Osteoblast (primary cell): ENCODE measurements around the gene CXCL10. TPM values are rescaled to one million over a fixed set of nuclear protein-coding genes. Genes with fewer than 3 reads are reported as not detected.

Experiments
- DNase-seq: peaks from one replicate; pipeline ENCODE4 v3.0.0; 2011; ENCODE audit warnings: low spot score, mixed read lengths; ENCODE audit not compliant: insufficient read length; ENCODE audit errors: missing footprints
- H2AFZ ChIP-seq: 2 replicates; pipeline ENCODE4 v1.6.0; 2011; ENCODE audit warnings: mild to moderate bottlenecking, low read length
- H3K27ac ChIP-seq: 2 replicates; pipeline ENCODE4 v1.5.1; 2011; ENCODE audit warnings: mild to moderate bottlenecking, low read depth, low read length, moderate library complexity
- H3K27me3 ChIP-seq: 2 replicates; pipeline ENCODE4 v1.6.0; 2012; ENCODE audit warnings: mild to moderate bottlenecking, control low read depth, inconsistent platforms, low read length, moderate library complexity; ENCODE audit not compliant: insufficient read depth
- H3K36me3 ChIP-seq: 2 replicates; pipeline ENCODE4 v1.5.1; 2011; ENCODE audit warnings: mild to moderate bottlenecking, low read length, control low read depth, moderate library complexity; ENCODE audit not compliant: insufficient read depth
- H3K4me1 ChIP-seq: 2 replicates; pipeline ENCODE4 v1.5.1; 2011; ENCODE audit warnings: mild to moderate bottlenecking, low read length, control low read depth, moderate library complexity; ENCODE audit not compliant: insufficient read depth
- H3K4me2 ChIP-seq: 2 replicates; pipeline ENCODE4 v1.6.0; 2011; ENCODE audit warnings: mild to moderate bottlenecking, low read length; ENCODE audit not compliant: insufficient read depth
- H3K4me3 ChIP-seq: fragments of 200-600 bp; sonication (generic); 3 replicates; pipeline ENCODE4 v1.5.1; 2012; ENCODE audit warnings: mild to moderate bottlenecking, low read length, inconsistent platforms; ENCODE audit not compliant: insufficient read depth
- H3K79me2 ChIP-seq: 2 replicates; pipeline ENCODE4 v1.6.0; 2012; ENCODE audit warnings: mild to moderate bottlenecking, low read length, control low read depth, inconsistent platforms; ENCODE audit not compliant: insufficient read depth
- H3K9me3 ChIP-seq: 2 replicates; pipeline ENCODE4 v1.5.1; 2011; ENCODE audit warnings: low read depth, low read length, control low read depth
- H4K20me1 ChIP-seq: 2 replicates; pipeline ENCODE4 v1.6.0; 2012; ENCODE audit warnings: mild to moderate bottlenecking, low read length, control low read depth; ENCODE audit not compliant: insufficient read depth
- total RNA-seq: library from RNA; depleted of rRNA; stranded (reverse); fragments of >200 nt; gene quantifications from 2 replicates; pipeline ENCODE4 v1.2.3, GENCODE V29; 2012
- TF ChIP-seq, protein P1 (sequence below): IDR thresholded peaks from 2 replicates; pipeline ENCODE4 v1.5.1; 2011; ENCODE audit warnings: mild to moderate bottlenecking, low read depth, low read length, moderate library complexity; ENCODE audit errors: extremely low read depth

Gene CXCL10
- total RNA-seq, 1 donor = not detected

DNA sequence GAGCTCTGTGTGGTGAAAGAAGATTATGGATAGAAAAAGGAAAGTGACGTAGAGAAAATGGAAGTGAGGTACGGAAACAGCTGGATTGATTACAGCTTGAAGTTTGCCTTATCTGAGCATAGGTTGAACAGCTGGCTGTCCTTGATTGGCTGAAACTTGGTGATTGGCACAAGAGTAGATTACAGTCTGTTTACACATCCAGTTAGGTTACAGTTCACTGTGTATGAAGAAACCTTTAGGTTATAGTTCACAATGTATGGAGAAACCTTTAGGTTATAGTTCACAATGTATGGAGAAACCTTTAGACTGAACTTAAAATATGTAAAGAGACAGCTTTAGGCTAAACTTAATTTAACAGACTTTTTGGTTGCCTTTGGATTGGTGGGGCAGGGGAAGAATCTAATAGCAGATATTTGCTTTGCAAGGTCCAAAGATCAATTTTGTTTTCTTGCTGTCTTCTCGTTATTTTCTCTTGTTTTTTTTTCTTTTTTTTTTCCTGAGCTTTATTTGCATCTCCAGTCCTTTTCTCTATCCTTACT is 35.7 kb upstream of the CXCL10 start:
- no peak overlapping the region for H2AFZ ChIP-seq
- H3K4me2 ChIP-seq = no peak overlapping the region
- H3K9me3 ChIP-seq = no peaks in the 10 kb centered on the region
- no peaks in the 10 kb centered on the region for H4K20me1 ChIP-seq
- H3K27ac ChIP-seq = no peak overlapping the region
- H3K4me3 ChIP-seq = no peak overlapping the region
- no peaks in the 10 kb centered on the region for H3K4me1 ChIP-seq
- H3K36me3 ChIP-seq = no peaks in the 10 kb centered on the region
- TF ChIP-seq, protein P1, sequence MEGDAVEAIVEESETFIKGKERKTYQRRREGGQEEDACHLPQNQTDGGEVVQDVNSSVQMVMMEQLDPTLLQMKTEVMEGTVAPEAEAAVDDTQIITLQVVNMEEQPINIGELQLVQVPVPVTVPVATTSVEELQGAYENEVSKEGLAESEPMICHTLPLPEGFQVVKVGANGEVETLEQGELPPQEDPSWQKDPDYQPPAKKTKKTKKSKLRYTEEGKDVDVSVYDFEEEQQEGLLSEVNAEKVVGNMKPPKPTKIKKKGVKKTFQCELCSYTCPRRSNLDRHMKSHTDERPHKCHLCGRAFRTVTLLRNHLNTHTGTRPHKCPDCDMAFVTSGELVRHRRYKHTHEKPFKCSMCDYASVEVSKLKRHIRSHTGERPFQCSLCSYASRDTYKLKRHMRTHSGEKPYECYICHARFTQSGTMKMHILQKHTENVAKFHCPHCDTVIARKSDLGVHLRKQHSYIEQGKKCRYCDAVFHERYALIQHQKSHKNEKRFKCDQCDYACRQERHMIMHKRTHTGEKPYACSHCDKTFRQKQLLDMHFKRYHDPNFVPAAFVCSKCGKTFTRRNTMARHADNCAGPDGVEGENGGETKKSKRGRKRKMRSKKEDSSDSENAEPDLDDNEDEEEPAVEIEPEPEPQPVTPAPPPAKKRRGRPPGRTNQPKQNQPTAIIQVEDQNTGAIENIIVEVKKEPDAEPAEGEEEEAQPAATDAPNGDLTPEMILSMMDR = no peak
- peaks cover 57% of the 10 kb centered on the region for H3K27me3 ChIP-seq
- DNase-seq = no peak
- no peaks in the 10 kb centered on the region for H3K79me2 ChIP-seq

DNA sequence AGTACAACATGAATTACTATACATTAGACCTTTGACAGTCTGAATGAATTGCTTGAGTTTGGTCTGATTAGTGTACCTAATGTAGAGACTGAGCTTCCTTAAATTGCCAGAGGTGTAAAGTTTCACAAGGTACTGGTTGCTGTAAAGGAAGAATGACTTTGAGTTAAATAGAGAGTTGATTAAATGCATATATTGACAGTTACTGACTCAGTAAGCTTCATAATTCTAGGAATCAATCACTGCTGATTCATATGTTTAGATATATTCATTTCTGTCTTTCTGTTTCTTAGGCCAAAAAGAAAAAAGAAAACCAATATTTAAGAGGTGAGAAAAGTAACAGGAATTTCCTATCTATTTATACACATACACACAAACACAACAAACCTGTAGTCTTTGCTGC is 35.0 kb upstream of the CXCL10 start:
- Histone ChIP-seq H3K4me2 (no peak overlapping the region), H2AFZ (no peak overlapping the region), H4K20me1 (no peaks in the 10 kb centered on the region), H3K36me3 (no peaks in the 10 kb centered on the region), H3K27ac (no peak overlapping the region), H3K9me3 (no peaks in the 10 kb centered on the region), H3K4me1 (no peaks in the 10 kb centered on the region), H3K27me3 (peaks cover 62% of the 10 kb centered on the region), H3K79me2 (no peaks in the 10 kb centered on the region), H3K4me3 (no peak overlapping the region)
- DNase-seq = no peak
- TF ChIP-seq, protein P1 = no peak

DNA sequence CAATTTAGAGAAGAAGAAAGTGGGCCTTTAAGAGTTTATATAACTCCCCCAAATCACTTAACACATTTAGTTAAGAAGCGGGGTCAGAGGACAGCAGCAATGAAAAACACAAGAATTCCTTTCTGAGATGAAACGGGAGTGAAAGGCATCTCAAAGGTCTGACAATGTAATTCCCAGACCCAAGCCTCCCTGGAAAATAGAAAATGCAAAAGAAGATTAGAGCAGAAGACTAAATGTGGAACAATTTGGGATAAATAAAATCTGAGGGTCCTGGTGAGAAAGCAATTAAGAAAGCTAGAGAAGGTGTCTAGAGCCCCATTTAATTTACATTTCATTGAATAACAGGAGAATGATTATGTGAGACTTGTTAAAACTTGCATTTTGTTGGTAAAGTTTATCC is 32.1 kb upstream of the CXCL10 start:
- Histone ChIP-seq H3K27ac (no peak overlapping the region), H3K79me2 (no peaks in the 10 kb centered on the region), H3K4me2 (no peak overlapping the region), H3K27me3 (peaks cover 59% of the 10 kb centered on the region), H3K4me3 (no peak overlapping the region), H3K4me1 (no peaks in the 10 kb centered on the region), H3K36me3 (no peaks in the 10 kb centered on the region), H4K20me1 (no peaks in the 10 kb centered on the region), H3K9me3 (no peaks in the 10 kb centered on the region), H2AFZ (no peak overlapping the region)
- no peak for DNase-seq
- TF ChIP-seq, protein P1 = no peak

DNA sequence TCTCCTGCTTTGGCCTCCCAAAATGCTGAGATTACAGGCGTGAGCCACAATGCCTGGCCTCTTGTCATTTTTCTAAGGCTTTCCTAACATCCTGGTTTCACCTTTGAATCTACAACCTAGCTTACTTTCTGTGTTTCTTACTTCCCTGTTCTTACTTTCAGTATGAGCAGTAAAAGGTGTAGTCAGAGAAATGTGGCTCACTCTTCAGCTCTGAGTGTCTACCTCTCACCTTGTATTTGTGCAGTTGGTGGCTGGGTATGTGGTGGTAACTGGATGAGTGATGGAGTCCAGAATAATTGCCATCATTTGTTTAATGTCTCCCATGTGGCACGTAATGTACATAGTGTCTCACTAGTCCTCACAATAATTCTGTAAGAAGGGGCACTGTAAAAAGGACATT is 31.7 kb upstream of the CXCL10 start:
- no peak overlapping the region for H3K4me2 ChIP-seq
- no peaks in the 10 kb centered on the region for H3K79me2 ChIP-seq
- H3K36me3 ChIP-seq = no peaks in the 10 kb centered on the region
- no peak for DNase-seq
- TF ChIP-seq, protein P1 = no peak
- no peak overlapping the region for H2AFZ ChIP-seq
- no peaks in the 10 kb centered on the region for H3K9me3 ChIP-seq
- H3K4me1 ChIP-seq = no peaks in the 10 kb centered on the region
- no peak overlapping the region for H3K4me3 ChIP-seq
- H3K27me3 ChIP-seq = peaks cover 58% of the 10 kb centered on the region
- H4K20me1 ChIP-seq = no peaks in the 10 kb centered on the region
- H3K27ac ChIP-seq = no peak overlapping the region
